GM12873 (cell line): Measurements from ENCODE around the gene UGT1A7.

Experiments
- TF ChIP-seq, protein P1 (sequence below): IDR thresholded peaks from 2 replicates; pipeline ENCODE4 v1.5.1; 2012; ENCODE audit warnings: low read depth, mild to moderate bottlenecking, moderate library complexity, low read length, control low read depth; ENCODE audit not compliant: insufficient read depth; ENCODE audit errors: missing control alignments

Gene UGT1A7

DNA sequence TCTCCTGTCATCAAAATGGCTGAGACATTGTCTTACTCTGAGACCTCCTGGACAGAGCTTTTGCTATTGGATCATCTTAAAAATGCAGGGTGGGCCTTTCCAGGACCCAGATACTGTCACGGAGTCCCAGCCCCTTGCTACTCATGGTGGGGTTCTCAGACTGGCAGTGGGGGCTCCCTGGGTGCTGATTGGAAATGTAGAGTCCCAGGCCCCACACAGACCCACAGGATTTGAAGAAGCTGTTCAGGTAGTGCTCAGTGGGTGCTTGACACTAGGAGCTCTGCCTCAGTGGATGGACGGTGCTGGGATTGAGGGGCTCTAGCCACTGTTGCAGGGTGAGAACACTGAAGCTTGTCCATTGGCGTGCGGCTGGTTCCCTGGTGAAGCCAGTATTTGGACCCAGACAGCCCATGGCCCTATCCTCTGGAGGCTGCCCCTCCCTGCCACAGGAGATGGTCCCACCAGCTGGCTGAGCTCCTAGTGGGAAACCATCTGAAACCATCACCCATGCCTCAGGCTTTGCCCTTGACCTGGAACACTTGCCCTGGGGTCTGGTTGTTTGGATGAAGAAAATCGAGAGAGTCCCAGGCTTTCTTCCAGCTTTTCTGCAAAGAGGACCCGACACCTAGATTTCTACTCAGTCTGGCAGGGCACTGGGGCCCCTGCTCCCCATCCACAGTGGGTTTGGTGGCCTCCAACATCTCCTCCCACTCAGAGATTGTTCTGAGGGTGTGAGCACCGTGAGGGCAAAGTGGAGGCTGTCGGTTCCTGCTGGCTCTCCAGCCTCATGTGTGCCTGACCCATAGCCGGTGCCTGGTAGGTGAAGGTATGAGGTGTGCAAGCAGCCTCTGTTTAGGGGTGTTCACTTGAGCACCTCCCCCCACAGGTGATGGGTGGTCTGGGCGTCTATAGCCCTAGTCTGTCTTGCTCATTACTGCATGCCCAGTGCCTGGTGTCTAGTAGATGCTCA is 126.5 kb downstream of the UGT1A7 start:
- TF ChIP-seq, protein P1, sequence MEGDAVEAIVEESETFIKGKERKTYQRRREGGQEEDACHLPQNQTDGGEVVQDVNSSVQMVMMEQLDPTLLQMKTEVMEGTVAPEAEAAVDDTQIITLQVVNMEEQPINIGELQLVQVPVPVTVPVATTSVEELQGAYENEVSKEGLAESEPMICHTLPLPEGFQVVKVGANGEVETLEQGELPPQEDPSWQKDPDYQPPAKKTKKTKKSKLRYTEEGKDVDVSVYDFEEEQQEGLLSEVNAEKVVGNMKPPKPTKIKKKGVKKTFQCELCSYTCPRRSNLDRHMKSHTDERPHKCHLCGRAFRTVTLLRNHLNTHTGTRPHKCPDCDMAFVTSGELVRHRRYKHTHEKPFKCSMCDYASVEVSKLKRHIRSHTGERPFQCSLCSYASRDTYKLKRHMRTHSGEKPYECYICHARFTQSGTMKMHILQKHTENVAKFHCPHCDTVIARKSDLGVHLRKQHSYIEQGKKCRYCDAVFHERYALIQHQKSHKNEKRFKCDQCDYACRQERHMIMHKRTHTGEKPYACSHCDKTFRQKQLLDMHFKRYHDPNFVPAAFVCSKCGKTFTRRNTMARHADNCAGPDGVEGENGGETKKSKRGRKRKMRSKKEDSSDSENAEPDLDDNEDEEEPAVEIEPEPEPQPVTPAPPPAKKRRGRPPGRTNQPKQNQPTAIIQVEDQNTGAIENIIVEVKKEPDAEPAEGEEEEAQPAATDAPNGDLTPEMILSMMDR = no peak

GRCh38 chr2:233810385-233810784 is 128.7 kb downstream of the UGT1A7 start:
- TF ChIP-seq, protein P1 = no peak

DNA sequence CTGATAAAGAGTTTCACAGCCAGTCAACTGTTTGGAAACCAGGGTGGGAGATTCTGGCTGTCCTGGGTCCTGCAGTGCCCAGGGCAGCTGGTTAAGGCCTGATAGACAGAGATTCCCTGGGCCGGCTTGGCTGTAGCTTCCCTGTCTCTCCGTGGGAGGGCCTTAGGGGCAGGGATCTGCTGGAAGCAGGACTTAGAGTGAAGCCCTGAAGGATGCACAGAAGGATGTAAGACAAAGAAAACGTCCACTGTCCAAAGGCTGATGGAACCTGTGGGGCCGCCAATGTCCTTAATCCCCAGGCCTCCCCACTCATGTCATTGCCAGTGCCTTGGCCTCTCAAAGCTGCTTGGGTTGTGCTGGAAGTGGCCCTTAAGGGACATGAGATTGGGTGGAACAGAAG is 129.4 kb downstream of the UGT1A7 start:
- TF ChIP-seq, protein P1 = no peak

- TF ChIP-seq, protein P1 = no peak
Measured at GRCh38 chr2:233811732-233812131, 130.0 kb downstream of the UGT1A7 start.

- TF ChIP-seq, protein P1 = no peak
Measured at GRCh38 chr2:233813236-233814055, 131.7 kb downstream of the UGT1A7 start.

DNA sequence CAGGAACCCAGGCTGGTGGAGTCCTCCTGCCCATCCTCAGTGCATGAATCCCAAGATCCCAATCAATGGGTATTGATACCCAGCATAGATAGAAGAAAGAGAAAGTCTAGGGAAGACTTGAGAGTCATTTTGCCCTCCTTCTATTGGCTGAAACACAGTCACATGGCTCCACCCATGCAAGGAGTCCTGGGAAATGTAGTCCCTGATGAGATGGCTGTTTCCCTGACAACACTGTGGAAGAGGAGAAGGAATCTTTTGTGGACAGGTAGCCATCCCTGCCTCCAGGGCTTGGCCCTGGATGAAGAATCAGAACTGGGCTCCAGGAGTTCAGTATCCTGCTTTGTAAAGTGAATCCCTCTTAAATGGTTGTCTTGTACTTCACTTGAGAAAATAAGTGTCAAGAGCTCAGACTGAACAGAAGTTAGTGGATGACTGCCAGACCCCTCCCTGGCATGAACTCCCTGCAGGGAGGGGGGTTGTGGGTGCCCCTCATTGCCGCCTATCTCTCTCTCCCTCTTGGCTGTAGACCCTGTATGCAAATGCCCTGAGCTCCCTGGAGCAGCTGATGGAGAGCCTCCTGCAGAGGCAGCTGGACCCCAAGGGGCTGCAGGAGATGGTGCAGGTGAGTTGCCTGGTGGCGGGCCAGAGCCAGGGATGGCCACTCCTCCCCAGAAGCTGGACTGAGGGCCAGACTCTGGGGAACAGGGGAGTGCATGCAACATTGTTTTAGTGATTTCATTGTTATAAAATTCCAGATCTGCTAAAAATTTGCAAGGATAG is 132.5 kb downstream of the UGT1A7 start:
- TF ChIP-seq, protein P1 = no peak
